GM21529 (cell line): ENCODE results near the gene SMOC1.

Experiments used
- ATAC-seq: cut with Tn5 transposase; IDR thresholded peaks from one replicate; pipeline ENCODE4 v1.9.1; 2021; ENCODE audit not compliant: unreplicated experiment

Gene SMOC1

DNA sequence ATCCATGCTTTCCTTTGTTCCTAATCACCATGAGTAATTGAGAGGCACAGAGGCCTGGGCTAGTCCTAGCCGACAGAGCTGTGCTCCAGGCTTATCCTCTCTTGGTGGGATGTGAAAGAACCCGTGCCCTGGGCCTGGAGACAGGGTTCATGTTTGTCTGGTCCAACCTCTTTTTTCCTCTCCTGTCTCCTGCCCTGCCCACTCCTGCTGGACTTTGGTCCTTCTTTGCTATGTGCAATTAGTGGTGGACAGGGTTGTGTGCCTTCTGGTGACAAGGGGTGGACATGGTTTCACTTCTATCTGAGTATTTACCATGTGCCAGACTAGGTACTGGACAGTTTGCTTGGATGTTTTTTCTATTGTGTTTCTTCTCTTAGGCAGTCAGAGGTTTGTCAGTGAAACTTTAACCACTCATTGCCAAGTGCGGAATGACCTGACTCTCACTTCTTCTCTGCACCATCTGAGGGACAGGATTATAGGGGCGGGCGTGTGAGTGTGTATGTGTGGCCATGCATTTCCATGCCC lies 126.1 kb downstream of the SMOC1 start:
- ATAC-seq = no peak

DNA sequence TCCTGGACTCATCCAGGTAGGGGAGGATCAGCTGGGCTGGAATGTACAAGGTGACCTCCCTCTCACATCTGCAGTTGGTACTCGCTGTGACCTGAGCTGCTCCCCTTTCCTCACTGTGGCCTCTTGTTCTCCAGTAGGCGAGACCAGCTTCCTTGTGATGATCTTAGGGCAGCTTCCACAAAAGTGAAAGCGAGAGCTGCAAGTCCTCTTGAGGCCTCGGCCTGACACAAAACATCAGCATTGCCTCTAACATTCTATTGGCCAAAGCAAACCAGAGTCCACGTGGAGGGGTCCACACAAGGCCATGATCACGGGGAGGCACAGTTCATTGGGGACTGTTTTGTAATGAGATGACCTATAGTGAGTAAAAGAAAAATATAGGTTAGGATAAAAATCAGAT lies 127.5 kb downstream of the SMOC1 start:
- ATAC-seq = no peak

DNA sequence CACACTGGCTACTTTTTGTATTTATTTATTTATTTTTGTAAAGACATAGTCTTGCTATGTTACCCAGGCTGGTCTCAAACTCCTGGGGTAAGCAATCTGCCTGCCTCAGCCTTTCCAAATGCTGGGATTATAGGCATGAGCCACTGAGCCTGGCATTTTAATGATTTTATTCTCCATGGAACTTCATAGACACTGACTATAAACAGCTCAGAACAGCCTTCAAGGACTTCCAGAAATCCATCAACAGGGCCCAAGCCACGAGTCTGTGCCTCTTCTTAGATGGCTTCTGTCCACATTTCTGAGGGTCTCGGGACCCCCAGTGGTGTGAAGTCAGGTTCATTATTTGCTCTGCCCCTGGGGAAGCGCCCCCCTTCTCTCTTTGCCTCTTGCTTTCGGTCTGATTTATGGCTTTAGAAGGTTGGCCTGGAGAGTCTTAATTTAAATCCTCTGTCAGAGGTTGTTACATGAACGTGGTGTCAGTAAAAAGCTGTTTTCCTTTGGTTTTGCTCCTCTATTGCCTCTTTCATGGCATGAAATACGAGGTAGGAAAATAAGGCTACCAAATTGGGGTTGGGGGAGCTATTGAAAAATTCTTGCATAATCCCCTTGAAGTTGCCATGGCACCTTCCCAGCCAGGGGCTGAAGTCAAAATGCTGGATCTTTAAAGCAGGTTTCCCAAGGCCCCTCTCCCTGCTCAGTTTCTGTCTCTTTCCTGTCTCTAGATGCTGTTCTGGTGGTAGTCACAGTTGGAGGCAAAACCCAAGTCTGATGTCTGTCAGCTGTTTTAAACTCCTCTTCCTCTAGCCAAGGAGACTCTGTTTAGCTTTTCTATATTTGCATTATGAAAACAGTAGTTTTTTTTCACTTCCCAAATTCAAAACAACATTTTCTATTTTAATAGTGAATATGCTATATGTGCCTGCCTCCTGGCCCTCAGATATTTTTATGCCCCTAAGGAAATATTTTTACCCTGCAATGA lies 129.4 kb downstream of the SMOC1 start:
- ATAC-seq = no peak

DNA sequence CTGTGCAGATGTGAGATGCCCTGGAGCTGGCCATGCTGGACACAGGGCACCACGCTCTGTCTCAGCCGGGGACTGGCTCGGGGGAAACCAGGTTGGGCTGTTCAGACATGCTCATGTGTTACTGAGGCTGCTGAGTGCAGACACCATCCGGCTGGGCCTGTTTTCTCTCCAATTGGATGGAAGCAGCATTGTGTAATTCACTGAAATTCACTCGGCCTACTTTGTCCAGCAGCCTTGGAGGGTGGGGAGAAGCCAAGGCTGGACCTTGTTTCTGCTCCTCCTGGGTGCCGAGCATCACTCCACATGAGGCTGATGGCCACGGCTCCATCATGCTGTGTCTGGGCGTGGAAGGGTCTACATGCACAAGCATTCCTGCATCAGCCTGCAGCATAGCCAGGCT lies 130.7 kb downstream of the SMOC1 start:
- no peak for ATAC-seq

DNA sequence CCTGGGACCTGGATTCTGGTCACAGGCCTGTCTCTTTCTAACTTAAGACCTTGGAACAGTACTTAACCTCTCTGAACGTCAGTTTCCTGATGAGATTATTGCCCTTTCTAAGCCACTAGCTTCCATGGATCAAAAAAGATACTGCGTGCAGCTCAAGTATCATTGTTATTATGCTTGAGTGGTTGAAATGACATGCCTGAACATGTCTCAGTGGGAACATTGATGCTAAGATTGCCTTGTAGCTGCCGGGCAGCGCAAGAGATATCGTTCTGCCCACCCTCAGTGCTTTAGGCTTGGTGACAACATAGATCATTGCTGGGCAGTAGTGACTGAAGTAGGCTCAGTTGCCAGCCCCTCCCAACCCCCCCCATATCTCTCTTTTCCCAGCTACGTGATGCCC lies 131.9 kb downstream of the SMOC1 start:
- ATAC-seq = no peak

DNA sequence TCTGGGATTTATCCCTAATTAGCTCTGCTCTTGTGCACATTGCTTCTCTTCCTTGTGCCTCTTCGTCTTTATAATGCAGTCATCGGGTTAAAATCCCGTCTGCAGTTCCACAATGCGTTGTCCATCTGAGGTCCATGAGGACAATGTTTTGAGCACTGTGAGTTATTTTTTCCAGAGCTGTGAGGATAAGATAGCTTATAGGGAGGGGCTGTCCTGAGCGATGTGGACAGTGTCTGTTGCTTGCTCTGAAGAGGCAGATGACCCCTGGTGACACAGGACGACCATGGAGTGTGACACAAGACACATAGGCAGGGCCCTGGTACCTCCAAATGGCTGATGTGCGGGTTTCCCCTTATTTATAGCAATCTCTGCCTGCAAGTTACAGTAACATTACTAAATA lies 132.5 kb downstream of the SMOC1 start:
- no peak for ATAC-seq

DNA sequence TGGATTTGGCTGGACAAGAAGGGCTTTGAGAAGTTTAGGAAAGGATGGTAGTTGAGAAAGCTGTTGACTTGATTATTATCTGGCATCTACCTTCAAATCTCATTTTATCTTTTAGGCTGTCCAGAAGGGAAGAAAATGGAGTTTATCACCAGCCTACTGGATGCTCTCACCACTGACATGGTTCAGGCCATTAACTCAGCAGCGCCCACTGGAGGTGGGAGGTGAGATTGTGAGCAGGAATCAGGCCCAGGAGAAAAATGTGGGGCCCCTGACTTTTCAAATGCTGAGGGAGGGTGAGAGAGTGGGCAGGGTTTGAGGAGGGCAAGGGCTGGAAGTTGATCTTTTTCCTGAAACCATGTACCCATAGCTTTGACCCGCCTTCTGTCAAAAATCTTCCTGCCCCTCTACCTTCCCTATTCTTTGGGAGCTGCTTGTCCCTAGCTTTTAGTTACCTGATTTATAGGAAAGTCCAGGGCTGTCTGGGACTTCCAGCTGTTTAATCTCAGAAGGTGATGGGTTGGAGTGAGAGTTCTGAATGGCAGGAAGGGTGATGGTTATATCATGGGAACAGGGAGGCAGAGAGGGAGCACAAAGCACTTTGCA lies 134.2 kb downstream of the SMOC1 start:
- ATAC-seq = no peak

DNA sequence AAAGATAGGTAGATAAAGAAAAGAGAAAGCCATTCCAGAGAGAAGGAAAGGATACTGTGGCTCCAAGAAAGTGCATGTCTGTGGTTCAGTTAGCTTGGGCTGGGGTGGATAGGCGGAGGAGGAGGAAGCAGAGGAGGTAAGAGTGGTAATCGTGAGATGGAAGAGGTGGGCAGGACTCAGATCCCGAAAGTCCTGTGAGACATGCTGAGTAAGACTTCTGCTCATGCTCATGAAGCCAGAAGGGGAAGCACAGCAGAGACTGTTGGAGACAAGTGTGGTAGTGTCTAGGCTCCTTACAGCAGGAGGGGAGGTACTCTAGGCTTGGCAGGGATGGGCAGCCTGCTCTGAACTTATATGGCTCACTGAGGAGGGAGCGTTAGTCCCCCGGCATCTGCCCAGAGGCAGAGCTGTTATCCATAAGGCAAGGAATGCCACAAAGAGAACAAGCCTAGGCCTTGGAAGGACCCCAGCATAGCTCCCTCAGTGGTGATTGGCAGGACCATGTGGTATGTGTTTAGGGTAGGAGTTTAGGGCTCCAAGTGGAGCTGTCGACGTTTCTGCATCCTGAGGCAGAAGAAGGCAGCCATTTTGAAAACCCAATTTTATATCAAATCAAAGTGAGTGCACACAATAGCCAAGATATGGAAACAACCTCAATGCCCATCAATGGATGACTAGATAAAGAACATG lies 135.3 kb downstream of the SMOC1 start:
- ATAC-seq = no peak

DNA sequence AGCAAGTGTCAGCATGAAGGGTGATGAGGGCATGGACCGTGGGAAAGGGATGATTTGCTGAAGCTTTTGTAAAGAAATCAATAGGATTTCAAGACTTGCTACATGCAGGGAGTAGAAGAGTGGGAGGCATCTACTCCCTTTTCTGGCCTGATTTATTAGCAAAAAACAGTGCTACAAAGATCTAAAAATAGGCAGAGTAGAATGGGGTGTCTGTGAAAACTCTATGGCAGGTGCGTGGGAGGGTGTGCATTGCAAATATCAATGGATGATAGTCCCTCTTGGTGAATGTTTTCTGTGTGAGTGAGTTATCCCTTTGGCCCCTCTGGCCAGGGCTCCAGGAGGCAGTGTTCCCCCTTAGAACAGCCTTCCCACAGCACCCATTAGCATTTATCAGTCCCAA lies 139.0 kb downstream of the SMOC1 start:
- no peak for ATAC-seq

DNA sequence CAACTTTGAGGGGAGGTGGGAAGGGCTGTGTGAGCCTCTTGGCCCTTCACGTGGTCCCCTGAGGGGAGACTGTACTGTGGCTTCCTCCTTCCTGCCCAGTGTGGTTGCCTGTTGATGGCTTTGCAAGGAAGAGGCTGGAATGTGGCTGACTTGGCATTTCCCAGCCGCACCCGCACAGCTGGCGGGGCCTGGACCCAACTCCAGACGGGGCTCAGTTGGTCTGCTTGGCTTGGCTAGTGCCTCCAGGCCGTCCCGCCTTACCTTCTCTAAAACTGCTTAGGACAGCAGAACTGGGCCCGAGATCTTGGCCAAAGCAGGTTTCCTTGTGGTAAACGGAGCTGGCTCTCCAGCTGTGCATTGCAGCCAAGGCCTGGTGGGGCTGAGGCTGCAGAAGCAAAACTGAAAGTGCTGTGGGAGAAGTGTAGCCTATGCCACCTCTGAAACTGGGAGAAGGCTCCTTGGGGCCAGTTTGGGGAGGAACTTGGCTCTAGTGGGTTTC lies 139.5 kb downstream of the SMOC1 start:
- no peak for ATAC-seq

DNA sequence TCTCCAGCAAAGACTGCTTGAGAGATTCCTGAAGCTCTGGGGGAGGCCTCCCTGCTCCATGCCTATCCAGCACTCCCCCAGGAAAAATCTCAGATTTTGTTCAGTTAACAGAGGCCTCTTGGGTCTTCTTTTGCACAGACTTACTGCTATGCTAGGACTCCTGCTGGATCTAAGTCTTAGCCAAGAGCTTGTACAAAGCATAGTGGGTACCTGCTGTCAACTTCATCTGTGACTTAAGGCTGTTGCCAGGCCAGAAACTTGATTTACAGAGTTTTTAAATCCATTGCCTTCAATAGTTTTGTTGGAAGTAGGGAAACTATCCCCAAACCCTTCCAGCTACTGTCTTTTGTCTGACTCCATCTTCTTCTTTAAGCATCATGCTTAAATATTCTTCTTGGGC lies 140.5 kb downstream of the SMOC1 start:
- no peak for ATAC-seq

DNA sequence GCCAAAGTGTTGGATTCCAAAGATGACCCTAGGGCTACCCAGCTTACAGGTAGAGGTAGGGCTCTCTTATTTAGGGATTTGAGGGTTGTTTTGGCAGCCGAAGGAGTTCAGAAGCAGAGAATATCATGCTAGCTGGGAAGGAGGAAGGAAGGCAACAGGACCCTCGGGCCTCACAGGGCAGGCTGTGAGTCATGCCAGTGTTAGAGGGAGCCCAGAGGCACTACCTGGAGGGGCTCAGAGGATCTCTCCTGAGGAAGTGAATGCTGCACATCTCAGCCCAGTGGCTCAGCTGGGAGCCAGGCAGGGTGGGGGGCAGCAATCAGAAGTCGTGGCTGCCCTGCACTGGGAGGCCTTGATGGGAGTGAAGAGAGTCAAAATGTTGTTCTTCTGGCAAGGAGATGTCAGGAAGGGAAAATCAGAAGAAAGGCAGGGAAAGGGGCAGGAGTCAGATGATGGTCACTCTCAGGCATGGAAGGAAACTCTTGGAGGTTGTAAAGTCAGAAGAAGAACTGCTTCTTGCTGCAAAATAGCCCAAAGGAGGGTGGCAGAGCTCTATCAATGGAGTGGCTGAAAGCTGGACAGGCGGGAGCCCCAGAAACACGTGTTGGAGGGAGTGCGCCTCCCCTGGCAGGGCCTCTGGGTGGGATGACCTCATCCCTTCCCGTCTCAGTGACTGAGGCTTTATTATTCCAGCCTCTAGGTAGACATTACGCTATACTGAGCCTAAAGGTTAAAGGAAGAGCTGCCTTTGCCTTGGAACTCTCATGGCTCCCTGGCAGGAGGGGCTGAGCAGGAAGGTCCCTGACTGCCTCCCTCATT lies 141.3 kb downstream of the SMOC1 start:
- no peak for ATAC-seq

DNA sequence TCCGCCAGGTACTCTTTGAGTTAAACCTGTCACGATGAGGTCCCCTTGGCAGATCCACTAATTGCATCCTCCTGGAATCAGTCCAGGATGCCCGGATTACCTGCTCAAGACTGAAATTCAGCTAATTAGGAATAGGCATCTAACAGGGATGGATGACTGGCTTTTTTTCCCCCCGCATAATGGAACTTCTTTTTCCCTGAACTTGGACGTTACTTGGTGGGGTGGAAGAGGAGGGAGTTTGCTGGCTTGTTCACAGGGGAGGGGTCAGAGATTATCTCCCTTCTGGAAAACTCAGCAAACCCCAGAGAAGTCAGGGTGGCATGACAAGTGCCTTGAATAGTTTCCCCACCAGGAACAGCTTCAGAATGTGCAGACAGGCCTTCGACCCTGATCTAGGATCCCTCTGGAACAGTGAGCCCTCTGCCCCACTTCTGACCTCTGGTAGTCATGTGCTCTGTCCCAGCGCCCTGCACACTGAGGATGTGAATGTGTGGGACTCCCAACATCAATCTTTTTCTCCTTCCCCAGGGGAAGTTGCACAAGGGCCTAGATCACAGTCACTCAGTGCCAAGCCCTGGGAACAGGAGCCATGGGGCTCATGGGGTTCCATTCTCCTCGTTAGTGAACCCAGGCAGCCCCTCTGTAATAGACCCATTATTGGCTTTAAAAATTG lies 142.5 kb downstream of the SMOC1 start:
- no peak for ATAC-seq

DNA sequence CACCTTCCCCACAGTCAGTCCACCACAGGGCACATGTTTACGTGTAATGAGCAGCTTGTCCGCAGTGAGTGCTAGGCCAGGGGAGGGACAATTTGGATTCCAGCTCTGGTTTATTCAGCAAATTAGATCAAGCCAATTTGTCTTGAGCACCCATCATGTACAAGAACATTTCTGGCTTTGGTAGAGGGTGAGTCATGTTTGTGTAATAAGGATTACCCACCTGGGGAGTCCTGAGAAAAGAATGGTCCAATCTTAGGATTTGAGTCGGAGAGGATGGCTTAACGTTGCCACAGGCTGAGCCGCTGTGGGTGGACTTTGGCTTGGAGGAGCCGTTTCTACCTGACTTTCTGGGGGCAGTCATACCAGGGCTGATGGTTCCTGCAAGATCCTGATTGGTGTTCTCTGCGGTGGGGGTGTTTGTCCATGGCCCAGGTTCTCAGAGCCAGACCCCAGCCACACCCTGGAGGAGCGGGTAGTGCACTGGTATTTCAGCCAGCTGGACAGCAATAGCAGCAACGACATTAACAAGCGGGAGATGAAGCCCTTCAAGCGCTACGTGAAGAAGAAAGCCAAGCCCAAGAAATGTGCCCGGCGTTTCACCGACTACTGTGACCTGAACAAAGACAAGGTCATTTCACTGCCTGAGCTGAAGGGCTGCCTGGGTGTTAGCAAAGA lies 143.7 kb downstream of the SMOC1 start:
- no peak for ATAC-seq

DNA sequence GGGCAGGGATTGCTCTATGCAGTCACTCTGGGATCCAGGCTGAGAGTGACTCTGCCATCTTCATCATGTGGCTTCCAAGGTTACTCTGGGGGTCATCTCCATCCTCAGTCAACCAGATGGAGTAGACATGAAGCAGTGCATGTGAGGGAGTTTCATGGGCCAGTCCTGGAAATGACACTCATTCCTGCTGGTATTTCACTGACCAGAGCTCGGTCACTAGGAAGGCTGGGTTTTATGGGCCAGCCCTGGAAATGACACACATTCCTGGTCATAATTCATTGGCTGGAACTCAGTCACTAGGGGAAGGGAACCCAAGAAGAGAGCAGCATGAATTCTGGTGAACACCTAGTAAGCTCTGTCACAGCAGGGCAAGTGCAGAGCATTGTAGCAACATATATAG lies 144.7 kb downstream of the SMOC1 start:
- no peak for ATAC-seq

DNA sequence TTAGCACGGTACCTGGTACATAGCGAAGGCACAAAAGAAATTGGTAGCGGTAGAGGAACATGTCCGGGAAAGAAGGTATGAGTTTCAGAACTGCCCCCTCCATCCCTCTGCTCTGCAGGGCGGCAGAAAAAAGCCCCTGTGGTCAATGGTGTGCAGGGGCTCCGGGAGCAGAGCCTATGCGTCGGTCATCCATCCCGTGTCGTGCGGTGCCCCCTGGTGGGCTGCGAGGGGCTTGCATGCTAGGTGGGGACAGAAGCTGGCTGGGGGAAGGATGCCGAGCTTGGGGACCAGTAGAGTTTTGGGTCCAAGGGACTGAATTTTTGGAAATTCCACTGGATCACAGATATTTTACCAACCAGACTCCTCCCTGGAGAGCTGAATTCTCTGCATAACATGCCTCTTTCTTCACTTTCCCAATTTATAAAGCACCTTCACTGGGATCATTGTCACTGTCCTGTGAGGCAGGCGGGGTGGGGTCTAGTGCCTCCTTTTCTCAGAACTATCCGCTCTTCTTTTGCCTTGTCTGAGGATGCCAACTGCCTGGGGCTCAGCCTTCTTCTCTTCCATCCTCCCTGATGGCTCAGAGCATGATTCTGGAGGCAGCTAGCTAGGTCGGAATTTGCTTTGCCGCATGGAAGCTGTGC lies 148.7 kb downstream of the SMOC1 start:
- ATAC-seq = no peak

DNA sequence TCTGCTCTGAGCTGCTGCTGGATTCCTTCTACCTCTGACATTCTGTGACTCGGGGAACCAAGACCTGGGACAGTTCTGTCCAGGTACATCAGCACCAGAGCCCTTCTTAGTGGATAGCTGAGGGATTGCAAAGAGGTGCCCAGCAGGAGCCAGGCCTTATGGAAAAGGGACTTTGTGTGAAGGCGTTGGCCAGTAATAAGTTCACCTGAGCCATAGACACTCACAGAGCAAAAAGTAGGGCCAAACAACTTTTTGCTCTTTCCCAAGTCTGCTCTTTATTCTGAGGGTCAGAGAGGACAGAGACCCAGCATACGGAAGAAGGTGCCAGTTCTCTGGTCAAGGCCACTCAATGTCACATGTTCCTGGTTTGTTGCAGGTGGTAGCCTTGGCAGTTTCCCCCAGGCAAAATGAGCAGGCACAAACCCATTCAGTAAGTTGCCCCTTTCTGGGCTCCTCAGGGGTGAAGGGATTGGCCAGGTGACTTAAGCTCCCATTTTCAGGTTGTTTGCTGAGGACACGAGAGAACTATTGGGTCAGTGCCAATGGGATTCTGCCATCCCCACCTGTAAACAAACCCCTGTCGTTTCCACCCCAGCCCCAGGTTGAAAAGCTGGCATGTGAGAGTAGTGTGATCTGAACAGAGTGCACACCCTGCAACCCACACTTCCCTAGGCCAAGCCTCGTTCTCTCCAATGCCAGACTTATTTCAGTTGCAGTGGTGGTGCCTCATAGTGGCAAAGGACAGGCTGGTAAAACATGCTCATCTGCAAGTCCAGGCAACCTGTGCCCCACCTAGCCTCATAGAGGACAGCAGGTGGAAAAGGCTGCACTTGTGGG lies 150.3 kb downstream of the SMOC1 start:
- no peak for ATAC-seq

DNA sequence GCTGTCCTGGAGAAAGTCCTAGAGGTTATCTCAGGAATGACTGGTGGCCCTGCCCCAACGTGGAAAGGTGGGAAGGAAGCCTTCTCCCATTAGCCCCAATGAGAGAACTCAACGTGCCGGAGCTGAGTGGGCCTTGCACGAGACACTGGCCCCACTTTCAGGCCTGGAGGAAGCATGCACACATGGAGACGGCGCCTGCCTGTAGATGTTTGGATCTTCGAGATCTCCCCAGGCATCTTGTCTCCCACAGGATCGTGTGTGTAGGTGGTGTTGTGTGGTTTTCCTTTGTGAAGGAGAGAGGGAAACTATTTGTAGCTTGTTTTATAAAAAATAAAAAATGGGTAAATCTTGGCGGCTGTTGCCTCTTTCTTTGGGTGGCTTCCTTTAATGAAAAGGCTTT lies 152.8 kb downstream of the SMOC1 start:
- no peak for ATAC-seq
